ENCODE measurements around the gene CAPZA2.

The CAPZA2 gene

GRCh38 chr7:116940689-116941370 lies 78.4 kb downstream of the CAPZA2 start:
- no peak for TF ChIP-seq CTCF (IDR thresholded peaks at IDR 0.05; ENCODE audit: low read depth, low read length, missing control alignments)
- H3K4me3 ChIP-seq (ENCODE audit: low read depth, low read length), result no peak overlapping the region
- no peak for DNase-seq (ENCODE audit: low read depth)

GRCh38 chr7:116942504-116942903 lies 80.1 kb downstream of the CAPZA2 start:
- H3K4me3 ChIP-seq (ENCODE audit: low read depth, low read length), result no peak overlapping the region
- DNase-seq (ENCODE audit: low read depth), result no peak
- TF ChIP-seq CTCF (IDR thresholded peaks at IDR 0.05; ENCODE audit: low read depth, low read length, missing control alignments), result no peak

GRCh38 chr7:116948934-116949333 lies 86.5 kb downstream of the CAPZA2 start:
- H3K4me3 ChIP-seq (ENCODE audit: low read depth, low read length), result no peak overlapping the region
- no peak for DNase-seq (ENCODE audit: low read depth)
- TF ChIP-seq CTCF (IDR thresholded peaks at IDR 0.05; ENCODE audit: low read depth, low read length, missing control alignments), result no peak

GRCh38 chr7:116949941-116950801 lies 87.8 kb downstream of the CAPZA2 start:
- DNase-seq (ENCODE audit: low read depth), result no peak
- no peak overlapping the region for H3K4me3 ChIP-seq (ENCODE audit: low read depth, low read length)

GRCh38 chr7:116950889-116951351 lies 88.5 kb downstream of the CAPZA2 start:
- no peak for DNase-seq (ENCODE audit: low read depth)
- H3K4me3 ChIP-seq (ENCODE audit: low read depth, low read length), result no peak overlapping the region
- no peak for TF ChIP-seq CTCF (IDR thresholded peaks at IDR 0.05; ENCODE audit: low read depth, low read length, missing control alignments)

More at GRCh38 chr7:116949941-116950801, 87.8 kb downstream of the CAPZA2 start:
- no peak for TF ChIP-seq CTCF (IDR thresholded peaks at IDR 0.05; ENCODE audit: low read depth, low read length, missing control alignments)

- no peak for TF ChIP-seq CTCF (IDR thresholded peaks at IDR 0.05; ENCODE audit: low read depth, low read length, missing control alignments)
- no peak overlapping the region for H3K4me3 ChIP-seq (ENCODE audit: low read depth, low read length)
- DNase-seq (ENCODE audit: low read depth), result no peak
Observed at GRCh38 chr7:116951366-116952292, 89.2 kb downstream of the CAPZA2 start.
